K562 (cell line): Measurements from ENCODE around the gene KDM4F. TPM values are rescaled to one million over a fixed set of nuclear protein-coding genes. Genes with fewer than 3 reads are reported as not detected.

ENCODE experiments used
- BHLHE40 ChIP-seq: IDR thresholded peaks from 2 replicates; pipeline ENCODE4 v1.6.1; 2011; ENCODE audit warnings: low read length, improper control_type of control experiment
- CBX1 ChIP-seq: sonication (generic); IDR thresholded peaks from 2 replicates; pipeline ENCODE4 v1.6.1; 2016; ENCODE audit warnings: antibody characterized with exemption, low read depth, mild to moderate bottlenecking
- COPS2 ChIP-seq: fragments of 450-650 bp; conservative IDR thresholded peaks from 2 replicates; pipeline ENCODE4 v1.6.1; 2016; ENCODE audit warnings: mild to moderate bottlenecking, moderate library complexity
- DLX4 ChIP-seq: fragments of 250-450 bp; sonication (Bioruptor Pico); IDR thresholded peaks from 2 replicates; pipeline ENCODE4 v1.6.1; 2021; ENCODE audit warnings: mild to moderate bottlenecking
- ESRRA ChIP-seq: fragments of 450-650 bp; IDR thresholded peaks from 2 replicates; pipeline ENCODE4 v1.6.1; 2014; ENCODE audit warnings: low read depth, mild to moderate bottlenecking, moderate library complexity, borderline replicate concordance
- FOXA1 ChIP-seq: fragments of 450-650 bp; IDR thresholded peaks from 2 replicates; pipeline ENCODE4 v1.6.1; 2016; ENCODE audit warnings: mild to moderate bottlenecking, borderline replicate concordance
- NR1H2 ChIP-seq: sonication (generic); formaldehyde crosslinking; IDR thresholded peaks from 2 replicates; pipeline ENCODE4 v1.4.0; 2020; ENCODE audit warnings: mild to moderate bottlenecking, missing genetic modification reagents
- POLR2G ChIP-seq: fragments of 200-400 bp; formaldehyde crosslinking; IDR thresholded peaks from 2 replicates; pipeline ENCODE4 v1.6.1; 2017; ENCODE audit warnings: low read depth, mild to moderate bottlenecking, antibody characterized with exemption, low read length, moderate library complexity
- RFX5 ChIP-seq: IDR thresholded peaks from 2 replicates; pipeline ENCODE4 v1.6.1; 2011; ENCODE audit warnings: low read depth, mild to moderate bottlenecking, improper control_type of control experiment, low read length
- SAFB ChIP-seq: fragments of 200-400 bp; formaldehyde crosslinking; IDR thresholded peaks from 2 replicates; pipeline ENCODE4 v1.6.1; 2017; ENCODE audit warnings: low read depth, low read length, borderline replicate concordance
- SMARCE1 ChIP-seq: fragments of 450-650 bp; IDR thresholded peaks from 2 replicates; pipeline ENCODE4 v1.7.1; 2016; ENCODE audit warnings: mild to moderate bottlenecking
- SREBF1 ChIP-seq: fragments of 150-350 bp; IDR thresholded peaks from 2 replicates; pipeline ENCODE4 v1.6.1; 2014; ENCODE audit warnings: antibody characterized with exemption, low read depth, low read length, borderline replicate concordance
- STAG1 ChIP-seq: sonication (generic); formaldehyde crosslinking; IDR thresholded peaks from 2 replicates; pipeline ENCODE4 v1.5.0; 2020; ENCODE audit warnings: missing genetic modification reagents, borderline replicate concordance
- STAT5B ChIP-seq: fragments of 250-450 bp; sonication (Bioruptor Pico); IDR thresholded peaks from 2 replicates; pipeline ENCODE4 v1.8.0; 2021; ENCODE audit warnings: mild to moderate bottlenecking, inconsistent platforms
- TAF9B ChIP-seq: fragments of 450-650 bp; IDR thresholded peaks from 2 replicates; pipeline ENCODE4 v1.6.1; 2018; ENCODE audit warnings: mild to moderate bottlenecking; ENCODE audit not compliant: partially characterized antibody
- YBX1 ChIP-seq: fragments of 450-650 bp; IDR thresholded peaks from 2 replicates; pipeline ENCODE4 v1.7.1; 2016; ENCODE audit warnings: mild to moderate bottlenecking
- ZBTB5 ChIP-seq: fragments of 450-650 bp; IDR thresholded peaks from 2 replicates; pipeline ENCODE4 v1.6.1; 2017; ENCODE audit warnings: antibody characterized with exemption
- ZKSCAN3 ChIP-seq: fragments of 250-450 bp; sonication (Bioruptor Pico); IDR thresholded peaks from 2 replicates; pipeline ENCODE4 v1.4.0; 2020
- polyA plus RNA-seq, 8 experiments: library from polyadenylated mRNA; depleted of rRNA in 4 of 8; stranded (reverse) in 5 of 8; unstranded in 3 of 8; fragments of >200 nt; fragmentation: Nextera tagmentation in 2 of 8; fragmentation: Illumina TruSeq in 1 of 8; extraction: Ambion mirVana in 2 of 8; extraction: Trizol in 1 of 8; gene quantifications; 2 replicates each; pipeline versions ENCODE4 v1.2.1 to v1.2.3, GENCODE V29; 2011 to 2014; ENCODE audit warnings: inconsistent platforms in 1 of 8, missing spikeins in 1 of 8
- total RNA-seq, 7 experiments: library from RNA; depleted of rRNA in 6 of 7; stranded (reverse); fragments of >200 nt in 6 of 7; fragmentation: Illumina TruSeq in 2 of 7; extraction: Trizol in 2 of 7; gene quantifications; 2 replicates each; pipeline versions ENCODE4 v1.2.1 to v1.2.3, GENCODE V29; 2011 to 2021; ENCODE audit warnings: low replicate concordance in 1 of 7
- TF ChIP-seq, protein P1 (sequence below): fragments of 450-650 bp; IDR thresholded peaks from 2 replicates; pipeline ENCODE4 v1.6.1; 2018; ENCODE audit not compliant: partially characterized antibody
- TF ChIP-seq, protein P2 (sequence below): fragments of 450-650 bp; formaldehyde crosslinking; IDR thresholded peaks from 2 replicates; pipeline ENCODE4 v1.4.0; 2020; ENCODE audit warnings: mild to moderate bottlenecking, mixed read lengths

KDM4F gene
- total and polyA plus RNA-seq, 9 of the 15 experiments (the other 6 are each of a cell fraction or from before 2014, with no cell fraction given) = not detected

GRCh38 chr11:95089620-95090542 is 40.7 kb downstream of the KDM4F start, which contains the start of gene ENDOD1 (continued):
- TF ChIP-seq STAG1 = no peak
- no peak for TF ChIP-seq CBX1
- TF ChIP-seq TAF9B = peak; percentile 51
- TF ChIP-seq DLX4 (CRISPR knock-in tag) = no peak
- TF ChIP-seq, protein P1, sequence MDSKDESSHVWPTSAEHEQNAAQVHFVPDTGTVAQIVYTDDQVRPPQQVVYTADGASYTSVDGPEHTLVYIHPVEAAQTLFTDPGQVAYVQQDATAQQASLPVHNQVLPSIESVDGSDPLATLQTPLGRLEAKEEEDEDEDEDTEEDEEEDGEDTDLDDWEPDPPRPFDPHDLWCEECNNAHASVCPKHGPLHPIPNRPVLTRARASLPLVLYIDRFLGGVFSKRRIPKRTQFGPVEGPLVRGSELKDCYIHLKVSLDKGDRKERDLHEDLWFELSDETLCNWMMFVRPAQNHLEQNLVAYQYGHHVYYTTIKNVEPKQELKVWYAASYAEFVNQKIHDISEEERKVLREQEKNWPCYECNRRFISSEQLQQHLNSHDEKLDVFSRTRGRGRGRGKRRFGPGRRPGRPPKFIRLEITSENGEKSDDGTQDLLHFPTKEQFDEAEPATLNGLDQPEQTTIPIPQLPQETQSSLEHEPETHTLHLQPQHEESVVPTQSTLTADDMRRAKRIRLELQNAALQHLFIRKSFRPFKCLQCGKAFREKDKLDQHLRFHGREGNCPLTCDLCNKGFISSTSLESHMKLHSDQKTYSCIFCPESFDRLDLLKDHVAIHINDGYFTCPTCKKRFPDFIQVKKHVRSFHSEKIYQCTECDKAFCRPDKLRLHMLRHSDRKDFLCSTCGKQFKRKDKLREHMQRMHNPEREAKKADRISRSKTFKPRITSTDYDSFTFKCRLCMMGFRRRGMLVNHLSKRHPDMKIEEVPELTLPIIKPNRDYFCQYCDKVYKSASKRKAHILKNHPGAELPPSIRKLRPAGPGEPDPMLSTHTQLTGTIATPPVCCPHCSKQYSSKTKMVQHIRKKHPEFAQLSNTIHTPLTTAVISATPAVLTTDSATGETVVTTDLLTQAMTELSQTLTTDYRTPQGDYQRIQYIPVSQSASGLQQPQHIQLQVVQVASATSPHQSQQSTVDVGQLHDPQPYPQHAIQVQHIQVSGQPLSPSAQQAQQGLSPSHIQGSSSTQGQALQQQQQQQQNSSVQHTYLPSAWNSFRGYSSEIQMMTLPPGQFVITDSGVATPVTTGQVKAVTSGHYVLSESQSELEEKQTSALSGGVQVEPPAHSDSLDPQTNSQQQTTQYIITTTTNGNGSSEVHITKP = no peak
- TF ChIP-seq SREBF1 = no peak
- 0 out of 2 replicates have a peak, but pooled peaks have one; percentile 30 for TF ChIP-seq SAFB
- TF ChIP-seq FOXA1 = no peak
- no peak for TF ChIP-seq STAT5B (CRISPR knock-in tag)
- TF ChIP-seq, protein P2, sequence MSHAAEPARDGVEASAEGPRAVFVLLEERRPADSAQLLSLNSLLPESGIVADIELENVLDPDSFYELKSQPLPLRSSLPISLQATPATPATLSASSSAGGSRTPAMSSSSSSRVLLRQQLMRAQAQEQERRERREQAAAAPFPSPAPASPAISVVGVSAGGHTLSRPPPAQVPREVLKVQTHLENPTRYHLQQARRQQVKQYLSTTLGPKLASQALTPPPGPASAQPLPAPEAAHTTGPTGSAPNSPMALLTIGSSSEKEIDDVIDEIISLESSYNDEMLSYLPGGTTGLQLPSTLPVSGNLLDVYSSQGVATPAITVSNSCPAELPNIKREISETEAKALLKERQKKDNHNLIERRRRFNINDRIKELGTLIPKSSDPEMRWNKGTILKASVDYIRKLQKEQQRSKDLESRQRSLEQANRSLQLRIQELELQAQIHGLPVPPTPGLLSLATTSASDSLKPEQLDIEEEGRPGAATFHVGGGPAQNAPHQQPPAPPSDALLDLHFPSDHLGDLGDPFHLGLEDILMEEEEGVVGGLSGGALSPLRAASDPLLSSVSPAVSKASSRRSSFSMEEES (CRISPR knock-in tag) = no peak
- TF ChIP-seq ZBTB5 = no peak
- no peak for TF ChIP-seq RFX5
- TF ChIP-seq NR1H2 (CRISPR knock-in tag) = no peak
- TF ChIP-seq POLR2G = peak; percentile 92
- no peak for TF ChIP-seq ZKSCAN3 (CRISPR knock-in tag)
- no peak for TF ChIP-seq COPS2
- TF ChIP-seq YBX1 = no peak
- TF ChIP-seq SMARCE1 = no peak
- no peak for TF ChIP-seq ESRRA
- peak; percentile 23; the same call in 1 of the 2 replicates for TF ChIP-seq BHLHE40
